Activated CD8-positive, alpha-beta T cell treated with anti-CD3 and anti-CD28 coated beads for 36 hours (primary cell): ENCODE data around the gene TCEANC2. TPM values are rescaled to one million over a fixed set of nuclear protein-coding genes. Genes with fewer than 3 reads are reported as not detected.
"Not testable (repeated sequence)": the region's sequence is repeated elsewhere in the genome, so short reads cannot be mapped to it uniquely, and the experiment has no call there.

ENCODE experiments used
- ATAC-seq: fragments of 200-7000 bp; cut with Tn5 transposase; one replicate; pipeline ENCODE4 v1.10.0; 2021; ENCODE audit warnings: mild to moderate bottlenecking, moderate library complexity
- CTCF ChIA-PET: fragments of 350-600 bp; sonication (Branson Sonifier 250); formaldehyde crosslinking; loops from one replicate; lab custom pipeline; 2021; ENCODE audit warnings: antibody characterized with exemption; lab: Charles Lee
- POLR2A ChIA-PET: fragments of 350-600 bp; sonication (Branson Sonifier 250); formaldehyde crosslinking; loops from one replicate; lab custom pipeline; 2021; ENCODE audit warnings: antibody characterized with exemption; lab: Charles Lee
- DNase-seq: peaks from one replicate; pipeline ENCODE4 v3.0.0-alpha.2; 2020
- H3K27ac Mint-ChIP-seq: one replicate; pipeline ENCODE4 v1.8.0; 2021; ENCODE audit warnings: mild to moderate bottlenecking, mixed read lengths
- H3K27me3 Mint-ChIP-seq: one replicate; pipeline ENCODE4 v1.8.0; 2021; ENCODE audit warnings: mixed read lengths
- H3K36me3 Mint-ChIP-seq: one replicate; pipeline ENCODE4 v1.8.0; 2021; ENCODE audit warnings: low read depth, mixed read lengths
- H3K4me1 Mint-ChIP-seq: one replicate; pipeline ENCODE4 v1.8.0; 2021; ENCODE audit warnings: low read depth, mixed read lengths
- H3K4me3 Mint-ChIP-seq: one replicate; pipeline ENCODE4 v1.8.0; 2021; ENCODE audit warnings: mild to moderate bottlenecking, moderate library complexity, mixed read lengths
- H3K9me3 Mint-ChIP-seq: one replicate; pipeline ENCODE4 v1.8.0; 2021; ENCODE audit warnings: mixed read lengths
- intact Hi-C: fragments of 100-400 bp; cut with micrococcal nuclease; formaldehyde crosslinking; loops from one replicate; pipeline ENCODE4 v1.10.0; 2022
- total RNA-seq, 2 experiments: library from RNA; stranded (reverse); gene quantifications; one replicate each; pipeline ENCODE4 v1.2.3, GENCODE V29; 2021
- TF ChIP-seq, protein P1 (sequence below): fragments of 200-600 bp; IDR thresholded peaks from one replicate; pipeline ENCODE4 v1.8.0; 2022; ENCODE audit warnings: antibody characterized with exemption, mild to moderate bottlenecking

TCEANC2 gene
- total RNA-seq, 2 experiments from 2014 or later: 11.1 to 11.2 TPM

DNA sequence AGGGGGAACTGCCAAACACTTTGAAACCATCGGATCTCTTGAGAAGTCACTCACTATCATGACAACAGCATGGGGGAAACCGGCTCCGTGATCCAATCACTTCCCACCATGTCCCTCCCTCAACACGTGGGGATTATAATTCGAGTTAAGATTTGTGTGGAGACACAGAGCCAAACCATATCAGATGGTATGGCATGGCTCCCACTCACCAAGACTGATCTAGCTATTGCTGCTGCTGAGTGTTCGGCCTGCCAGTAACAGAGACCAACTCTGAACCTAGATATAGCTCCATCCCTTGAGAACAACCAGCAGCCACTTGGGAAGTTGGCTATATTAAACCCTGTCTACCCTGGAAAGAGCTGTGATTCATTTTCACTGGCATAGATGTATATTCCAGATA, 50.0 kb downstream of the TCEANC2 start:
- intact Hi-C loops: no loop called here
- Mint-ChIP-seq H3K4me1 (no peaks in the 10 kb centered on the region), H3K9me3 (no peaks in the 10 kb centered on the region), H3K4me3 (no peak overlapping the region), H3K36me3 (peaks cover 21% of the 10 kb centered on the region), H3K27me3 (no peaks in the 10 kb centered on the region), H3K27ac (no peak overlapping the region)
- no peak for ATAC-seq
- TF ChIP-seq, protein P1, sequence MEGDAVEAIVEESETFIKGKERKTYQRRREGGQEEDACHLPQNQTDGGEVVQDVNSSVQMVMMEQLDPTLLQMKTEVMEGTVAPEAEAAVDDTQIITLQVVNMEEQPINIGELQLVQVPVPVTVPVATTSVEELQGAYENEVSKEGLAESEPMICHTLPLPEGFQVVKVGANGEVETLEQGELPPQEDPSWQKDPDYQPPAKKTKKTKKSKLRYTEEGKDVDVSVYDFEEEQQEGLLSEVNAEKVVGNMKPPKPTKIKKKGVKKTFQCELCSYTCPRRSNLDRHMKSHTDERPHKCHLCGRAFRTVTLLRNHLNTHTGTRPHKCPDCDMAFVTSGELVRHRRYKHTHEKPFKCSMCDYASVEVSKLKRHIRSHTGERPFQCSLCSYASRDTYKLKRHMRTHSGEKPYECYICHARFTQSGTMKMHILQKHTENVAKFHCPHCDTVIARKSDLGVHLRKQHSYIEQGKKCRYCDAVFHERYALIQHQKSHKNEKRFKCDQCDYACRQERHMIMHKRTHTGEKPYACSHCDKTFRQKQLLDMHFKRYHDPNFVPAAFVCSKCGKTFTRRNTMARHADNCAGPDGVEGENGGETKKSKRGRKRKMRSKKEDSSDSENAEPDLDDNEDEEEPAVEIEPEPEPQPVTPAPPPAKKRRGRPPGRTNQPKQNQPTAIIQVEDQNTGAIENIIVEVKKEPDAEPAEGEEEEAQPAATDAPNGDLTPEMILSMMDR: no peak
- ChIA-PET POLR2A (interaction anchor here (0.7 to 1.6 kb wide), 3 partner anchors 13 to 64 kb away, joined by 3 read pairs; no protein-coding TSS in a partner anchor), CTCF (no interaction called here)
- DNase-seq: no peak

DNA sequence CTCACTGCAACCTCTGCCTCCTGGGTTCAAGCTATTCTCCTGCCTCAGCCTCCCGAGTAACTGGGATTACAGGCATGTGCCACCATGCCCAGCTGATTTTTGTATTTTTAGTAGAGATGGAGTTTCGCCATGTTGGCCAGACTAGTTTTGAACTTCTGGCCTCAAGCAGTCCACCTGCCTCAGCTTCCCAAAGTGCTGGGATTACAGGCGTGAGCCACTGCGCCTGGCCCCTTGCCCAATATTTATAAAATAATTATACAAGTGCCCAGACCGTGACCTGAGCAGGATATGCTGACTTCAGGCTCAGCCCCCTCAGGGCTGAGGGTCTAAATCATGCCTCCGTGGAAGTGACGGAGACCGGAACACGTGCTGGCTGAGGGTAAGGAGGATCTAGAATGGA, 51.2 kb downstream of the TCEANC2 start:
- ATAC-seq, DNase-seq, H3K4me3 Mint-ChIP-seq, H3K4me1 Mint-ChIP-seq, intact Hi-C loops, H3K27me3 Mint-ChIP-seq, H3K27ac Mint-ChIP-seq, H3K9me3 Mint-ChIP-seq: not testable (repeated sequence)
- H3K36me3 Mint-ChIP-seq: peaks cover 21% of the 10 kb centered on the region
- ChIA-PET CTCF (interaction anchor here (1.4 kb wide), 1 partner anchor 77 kb away, joined by 4 read pairs; no protein-coding TSS in a partner anchor), POLR2A (interaction anchor here (0.9 kb wide), 1 partner anchor 40 kb away, joined by 3 read pairs; no protein-coding TSS in a partner anchor)

DNA sequence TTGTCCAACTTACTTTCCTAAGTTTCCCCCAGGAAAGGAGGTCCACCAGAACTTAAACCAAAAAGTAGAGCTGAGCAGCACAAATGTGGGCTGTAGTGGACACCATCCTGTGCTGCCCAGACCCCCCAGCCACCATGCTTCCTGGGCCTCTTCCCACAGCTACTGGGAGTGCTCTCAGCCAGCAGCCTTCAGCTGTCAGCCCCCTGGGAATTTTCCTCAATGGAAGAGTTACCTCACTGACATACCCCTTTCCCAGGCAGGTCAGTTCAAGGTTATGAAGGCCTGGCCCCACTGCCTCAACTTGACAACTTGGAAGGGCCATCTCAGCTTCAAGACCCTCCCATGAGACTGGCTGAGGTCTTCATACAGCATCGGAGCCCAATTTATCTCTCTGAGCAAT, 51.7 kb downstream of the TCEANC2 start:
- ATAC-seq (no peak), DNase-seq (no peak)
- ChIA-PET POLR2A (no interaction called here), CTCF (interaction anchor here (1.4 kb wide), 1 partner anchor 76 kb away, joined by 4 read pairs; no protein-coding TSS in a partner anchor)
- H3K27ac Mint-ChIP-seq: no peak overlapping the region
- H3K36me3 Mint-ChIP-seq: peaks cover 21% of the 10 kb centered on the region
- H3K4me1 Mint-ChIP-seq: no peaks in the 10 kb centered on the region
- H3K27me3 Mint-ChIP-seq: no peaks in the 10 kb centered on the region
- no peaks in the 10 kb centered on the region for H3K9me3 Mint-ChIP-seq
- H3K4me3 Mint-ChIP-seq: no peak overlapping the region
- intact Hi-C loops: no loop called here
- TF ChIP-seq, protein P1: no peak

DNA sequence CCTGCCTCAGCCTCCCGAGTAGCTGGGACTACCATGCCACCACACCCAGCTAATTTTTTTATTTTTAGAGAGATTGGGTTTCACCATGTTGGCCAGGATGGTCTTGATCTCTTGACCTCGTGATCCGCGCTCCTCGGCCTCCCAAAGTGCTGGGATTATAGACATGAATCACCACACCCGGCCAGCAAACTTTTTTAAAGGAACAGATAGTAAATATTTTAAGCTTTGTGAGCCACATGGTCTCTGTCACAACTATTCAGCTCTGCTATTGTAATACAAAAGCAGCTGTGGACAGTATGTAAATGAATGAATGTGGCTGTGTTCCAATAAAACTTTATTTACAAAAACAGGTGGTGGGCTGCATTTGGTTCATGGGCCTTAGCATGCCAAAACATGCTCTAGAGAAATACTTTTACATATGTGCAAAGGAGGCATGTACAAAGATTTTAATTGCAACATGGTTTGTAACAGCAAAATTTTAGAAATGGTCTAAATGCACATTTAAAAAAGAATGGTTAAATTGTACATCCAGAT, 52.4 kb downstream of the TCEANC2 start:
- Mint-ChIP-seq H3K4me1 (no peaks in the 10 kb centered on the region), H3K4me3 (no peak overlapping the region), H3K36me3 (peaks cover 16% of the 10 kb centered on the region), H3K27me3 (no peaks in the 10 kb centered on the region), H3K27ac (no peak overlapping the region), H3K9me3 (no peaks in the 10 kb centered on the region)
- TF ChIP-seq, protein P1: no peak
- ATAC-seq: no peak
- ChIA-PET POLR2A (no interaction called here), CTCF (no interaction called here)
- intact Hi-C loops: no loop called here
- no peak for DNase-seq

DNA sequence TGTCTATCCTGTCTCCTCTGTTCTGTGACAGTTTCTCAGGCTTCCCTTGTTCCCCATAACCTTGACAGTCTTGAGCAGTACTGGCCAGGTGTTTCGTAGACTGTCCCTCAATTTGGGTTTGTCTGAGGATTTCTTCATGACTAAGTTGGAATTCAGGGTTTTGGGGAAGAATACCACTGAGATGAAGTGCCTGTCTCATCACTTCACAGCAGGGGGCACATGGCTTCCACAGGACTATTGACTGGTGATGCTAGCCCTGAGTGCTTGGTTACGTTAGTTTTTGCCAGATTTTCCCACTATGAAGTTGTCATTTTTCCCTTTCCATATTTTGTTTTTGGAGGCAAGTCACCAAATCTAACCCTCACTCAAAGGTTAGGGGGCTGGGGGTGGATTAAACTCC, 53.7 kb downstream of the TCEANC2 start:
- Mint-ChIP-seq H3K9me3 (no peaks in the 10 kb centered on the region), H3K4me3 (no peak overlapping the region), H3K36me3 (peaks cover 7% of the 10 kb centered on the region), H3K27me3 (no peaks in the 10 kb centered on the region), H3K4me1 (no peaks in the 10 kb centered on the region), H3K27ac (no peak overlapping the region)
- ATAC-seq (no peak), DNase-seq (no peak)
- ChIA-PET CTCF (interaction anchor here (1.0 to 1.2 kb wide), 2 partner anchors 383 to 392 kb away, joined by 3 to 4 read pairs; no protein-coding TSS in a partner anchor), POLR2A (no interaction called here)
- TF ChIP-seq, protein P1: no peak
- intact Hi-C loops: no loop called here
